ENCODE measurements around the gene UCP3.

UCP3 gene

DNA sequence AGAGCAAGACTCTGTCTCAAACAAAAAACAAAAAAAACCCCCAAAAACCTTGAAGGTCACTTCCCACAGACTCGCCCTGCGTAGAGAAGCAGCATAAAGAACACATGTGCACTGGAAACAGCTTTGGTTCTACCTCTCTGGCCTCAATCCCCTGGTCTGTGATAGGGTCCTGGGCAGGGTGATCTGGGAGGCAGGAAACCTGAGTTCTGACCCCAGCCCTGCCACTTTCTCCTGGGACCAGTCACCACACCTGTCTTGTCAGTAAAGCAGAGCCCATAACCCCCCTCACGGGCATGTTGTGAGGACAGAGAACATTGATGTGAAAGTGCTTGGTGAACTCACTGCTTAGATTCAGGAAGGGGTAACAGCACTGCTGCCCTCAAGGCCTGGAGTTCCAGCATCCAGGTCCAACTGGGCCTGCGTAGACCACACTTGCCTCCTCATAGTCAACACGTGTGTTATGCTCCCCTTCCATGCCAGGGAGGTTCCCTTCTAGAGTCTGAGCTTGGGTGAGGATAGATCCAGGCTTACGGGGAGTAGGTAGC is 37.6 kb downstream of the UCP3 start:
- TF ChIP-seq GATA2 (IDR thresholded peaks at IDR 0.05; ENCODE audit: low read depth, low read length): no peak
- TF ChIP-seq GATA3 (IDR thresholded peaks at IDR 0.05; ENCODE audit: low read depth, low read length): no peak

DNA sequence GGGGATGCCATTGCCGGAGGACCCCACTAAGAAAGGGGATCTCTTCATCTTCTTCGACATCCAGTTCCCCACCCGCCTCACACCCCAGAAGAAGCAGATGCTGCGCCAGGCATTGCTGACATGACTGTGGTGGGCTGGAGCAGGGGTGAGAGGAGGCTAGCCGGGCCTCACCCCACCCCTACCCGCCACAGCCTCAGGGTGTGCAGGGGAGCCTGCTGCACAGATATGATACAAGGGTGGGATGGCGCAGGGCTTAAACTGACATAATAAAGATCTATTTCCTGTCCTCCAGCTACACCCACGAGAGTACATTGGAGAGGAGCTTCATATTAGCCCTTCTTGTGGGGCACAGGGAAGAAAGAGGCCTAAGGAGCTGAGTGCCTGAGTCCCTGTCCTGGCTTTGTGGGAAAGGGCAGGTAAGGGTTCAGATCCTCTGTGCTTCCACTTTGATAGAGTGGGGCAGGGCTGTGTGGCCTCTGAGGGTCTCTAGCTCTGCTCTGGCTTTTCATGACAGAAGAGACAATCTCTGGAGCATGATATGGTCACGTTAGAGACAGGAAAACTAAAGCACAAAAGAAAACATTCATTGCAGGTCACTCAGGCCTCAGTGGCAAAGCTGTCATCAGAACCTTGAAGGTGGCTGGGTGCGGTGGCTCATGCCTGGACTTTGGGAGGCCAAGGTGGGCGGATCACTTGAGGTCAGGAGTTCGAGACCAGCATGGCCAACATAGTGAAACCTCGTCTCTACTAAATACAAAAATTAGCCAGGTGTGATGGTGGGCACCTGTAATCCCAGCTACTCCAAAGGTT is 38.7 kb downstream of the UCP3 start:
- TF ChIP-seq GATA2 (IDR thresholded peaks at IDR 0.05; ENCODE audit: low read depth, low read length) (no peak), GATA3 (IDR thresholded peaks at IDR 0.05; ENCODE audit: low read depth, low read length) (no peak)

DNA sequence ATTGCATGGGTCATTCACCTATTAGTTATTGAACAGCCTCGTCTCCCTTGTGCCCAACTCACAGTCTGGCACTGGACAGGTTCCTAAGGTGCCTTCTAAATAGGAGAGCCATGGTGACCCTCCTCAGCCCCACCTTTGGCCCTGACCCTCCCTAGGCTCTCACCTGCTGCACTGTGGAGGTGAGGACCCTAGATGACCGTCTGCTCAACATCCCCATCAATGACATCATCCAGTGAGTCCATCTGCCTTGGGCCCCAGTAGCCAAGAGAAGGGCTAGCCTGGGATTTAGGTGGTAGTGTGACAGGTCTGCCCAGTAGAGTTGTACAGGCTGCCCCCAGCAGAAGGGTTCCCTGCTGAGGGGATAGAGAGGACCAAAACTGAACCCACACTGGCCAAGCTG is 39.8 kb downstream of the UCP3 start:
- TF ChIP-seq GATA2 (IDR thresholded peaks at IDR 0.05; ENCODE audit: low read depth, low read length) (no peak), GATA3 (IDR thresholded peaks at IDR 0.05; ENCODE audit: low read depth, low read length) (no peak)

DNA sequence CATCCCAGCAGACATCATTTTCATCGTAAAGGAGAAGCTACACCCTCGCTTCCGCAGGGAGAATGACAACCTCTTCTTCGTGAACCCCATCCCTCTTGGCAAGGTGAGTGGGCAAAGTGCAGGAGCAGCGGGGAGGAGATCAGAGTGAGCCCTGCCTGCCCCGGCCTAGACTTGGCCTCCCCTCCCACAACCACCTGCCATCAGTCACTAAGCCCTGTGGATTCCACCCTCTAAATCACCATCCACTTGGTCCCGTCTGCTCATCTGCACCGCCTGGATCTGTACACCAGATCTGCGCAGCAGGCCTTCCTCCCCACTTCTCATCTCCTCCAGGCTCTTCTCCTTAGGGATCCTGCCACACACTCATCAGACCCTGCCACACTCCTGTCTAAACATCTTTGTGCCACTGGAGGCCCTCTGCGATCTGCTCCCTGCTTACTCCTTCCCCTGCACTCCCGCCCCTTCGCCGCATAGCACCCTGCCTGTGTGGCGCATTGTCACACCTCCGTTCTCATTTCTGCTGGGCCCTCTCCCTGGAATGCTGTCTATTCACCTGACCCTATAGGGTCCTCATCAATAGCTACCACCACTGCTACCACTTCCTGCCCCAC is 40.4 kb downstream of the UCP3 start:
- TF ChIP-seq GATA3 (IDR thresholded peaks at IDR 0.05; ENCODE audit: low read depth, low read length): no peak
- no peak for TF ChIP-seq GATA2 (IDR thresholded peaks at IDR 0.05; ENCODE audit: low read depth, low read length)

DNA sequence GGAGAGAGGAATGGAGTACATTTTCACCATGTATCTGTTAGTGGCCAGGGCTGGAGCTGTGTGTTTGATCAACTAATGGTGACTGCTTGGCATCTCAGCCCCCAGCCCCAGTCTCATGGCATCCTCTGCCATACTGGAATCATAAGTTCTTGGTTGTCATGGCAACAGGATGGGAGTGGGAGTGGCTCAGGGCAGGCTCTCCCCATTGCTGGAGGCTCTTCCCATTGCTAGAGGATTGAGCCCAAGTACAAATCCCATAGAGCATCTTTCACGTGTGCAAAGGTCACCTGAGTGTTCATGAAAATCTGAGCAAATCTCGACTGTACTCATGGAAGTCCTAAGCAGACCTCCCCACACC is 43.1 kb downstream of the UCP3 start:
- no peak for TF ChIP-seq GATA3 (IDR thresholded peaks at IDR 0.05; ENCODE audit: low read depth, low read length)
- TF ChIP-seq GATA2 (IDR thresholded peaks at IDR 0.05; ENCODE audit: low read depth, low read length): no peak

DNA sequence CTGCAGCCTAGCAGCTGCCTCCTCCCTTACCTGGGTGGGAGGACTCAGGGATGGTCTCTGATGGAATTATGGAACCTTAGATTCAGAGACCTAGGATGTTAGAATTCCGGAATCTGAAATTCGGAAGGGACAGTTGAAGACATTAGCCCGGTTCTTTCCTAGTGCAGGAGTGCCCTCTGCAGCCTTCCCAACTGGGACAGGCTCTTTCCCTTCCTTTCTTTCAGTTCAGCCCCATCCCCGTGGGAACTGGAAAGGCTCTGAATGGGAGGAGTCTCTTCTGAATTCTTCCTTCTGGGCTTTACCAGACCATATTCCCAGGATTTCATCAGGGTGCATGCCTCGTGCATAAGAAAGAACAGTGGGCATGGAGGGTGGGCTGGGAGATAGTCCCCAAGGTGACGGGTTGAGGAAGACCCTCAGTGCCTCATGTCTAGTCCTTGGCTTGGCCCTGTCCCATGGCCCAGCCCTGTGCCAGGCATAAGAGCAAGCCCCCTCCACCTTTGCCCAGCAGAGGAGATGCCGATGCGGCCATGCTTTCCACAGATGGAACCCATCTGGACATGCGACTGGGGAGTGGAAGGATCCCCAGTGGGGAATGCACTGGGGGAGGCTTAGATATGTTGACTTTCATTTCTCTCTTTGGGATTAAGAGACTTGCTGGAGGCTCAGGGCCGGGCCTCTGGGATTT is 43.7 kb downstream of the UCP3 start:
- TF ChIP-seq GATA2 (IDR thresholded peaks at IDR 0.05; ENCODE audit: low read depth, low read length) (no peak), GATA3 (IDR thresholded peaks at IDR 0.05; ENCODE audit: low read depth, low read length) (no peak)

DNA sequence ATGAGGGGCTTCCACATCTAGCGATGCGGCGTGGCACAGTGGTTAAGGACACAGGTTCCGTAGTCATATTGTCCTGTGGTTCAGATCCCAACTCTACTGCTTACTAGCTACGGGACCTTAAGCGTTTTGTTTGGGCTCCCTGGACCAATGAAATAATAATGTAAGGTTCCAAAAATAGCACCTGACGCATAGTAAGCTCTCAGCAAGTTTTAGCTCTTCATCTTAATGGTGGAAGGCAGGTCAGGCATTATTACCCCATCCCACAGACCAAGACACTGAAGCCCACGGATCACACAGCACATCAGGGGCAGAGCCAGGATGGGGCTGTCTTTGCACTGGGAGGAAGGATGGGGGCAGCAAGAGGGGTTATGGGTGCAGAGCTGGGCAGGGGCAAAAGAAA is 45.0 kb downstream of the UCP3 start:
- no peak for TF ChIP-seq GATA3 (IDR thresholded peaks at IDR 0.05; ENCODE audit: low read depth, low read length)
- TF ChIP-seq GATA2 (IDR thresholded peaks at IDR 0.05; ENCODE audit: low read depth, low read length): no peak

DNA sequence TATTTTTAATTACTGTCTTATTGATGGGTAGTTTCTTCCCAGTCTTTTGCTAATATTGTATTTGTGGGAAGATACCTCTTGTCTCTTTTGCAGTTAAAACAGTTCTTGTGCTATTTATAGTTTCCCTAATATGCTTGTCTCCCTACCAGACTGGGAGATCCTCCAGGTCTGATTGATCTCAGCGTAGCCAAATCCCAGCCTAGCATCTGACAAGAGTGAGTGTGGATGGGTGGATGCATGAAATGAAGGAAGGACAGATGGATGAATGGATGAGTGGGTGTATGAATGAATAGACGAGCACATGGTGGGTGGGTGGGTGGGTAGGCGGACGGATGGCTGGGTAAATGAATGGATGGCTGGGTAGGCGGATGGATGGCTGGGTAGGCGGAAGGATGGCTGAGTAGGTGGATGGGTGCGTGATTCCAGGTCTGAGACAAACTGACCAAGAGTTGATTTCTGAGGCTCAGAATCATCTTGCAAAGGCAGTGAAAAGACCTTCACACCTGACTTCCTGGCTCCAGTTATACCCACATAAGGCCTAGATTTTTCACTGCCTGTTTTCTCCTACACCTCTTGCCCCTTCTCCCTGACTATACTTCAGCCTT is 46.7 kb downstream of the UCP3 start:
- TF ChIP-seq GATA3 (IDR thresholded peaks at IDR 0.05; ENCODE audit: low read depth, low read length): no peak
- TF ChIP-seq GATA2 (IDR thresholded peaks at IDR 0.05; ENCODE audit: low read depth, low read length): no peak

DNA sequence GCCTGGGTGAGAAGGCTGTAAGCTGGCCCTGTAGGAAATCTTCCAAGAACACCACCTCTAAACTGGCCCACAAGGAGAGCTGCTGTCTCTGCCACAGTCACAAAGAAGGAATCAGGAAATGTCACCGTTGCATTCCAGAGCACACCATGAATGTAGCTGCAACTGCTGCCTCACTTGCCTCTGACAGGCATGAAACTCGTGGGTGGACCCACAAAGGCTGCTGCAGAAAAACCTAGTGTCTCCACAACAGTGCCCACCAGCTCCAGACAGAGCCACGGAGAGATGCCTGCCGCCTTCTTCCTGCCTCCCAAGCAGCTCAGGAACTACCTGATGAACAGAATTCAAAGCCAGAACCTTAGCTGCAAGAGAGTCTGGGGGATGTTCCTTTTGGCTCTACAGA is 47.6 kb downstream of the UCP3 start:
- TF ChIP-seq GATA3 (IDR thresholded peaks at IDR 0.05; ENCODE audit: low read depth, low read length): no peak
- no peak for TF ChIP-seq GATA2 (IDR thresholded peaks at IDR 0.05; ENCODE audit: low read depth, low read length)

DNA sequence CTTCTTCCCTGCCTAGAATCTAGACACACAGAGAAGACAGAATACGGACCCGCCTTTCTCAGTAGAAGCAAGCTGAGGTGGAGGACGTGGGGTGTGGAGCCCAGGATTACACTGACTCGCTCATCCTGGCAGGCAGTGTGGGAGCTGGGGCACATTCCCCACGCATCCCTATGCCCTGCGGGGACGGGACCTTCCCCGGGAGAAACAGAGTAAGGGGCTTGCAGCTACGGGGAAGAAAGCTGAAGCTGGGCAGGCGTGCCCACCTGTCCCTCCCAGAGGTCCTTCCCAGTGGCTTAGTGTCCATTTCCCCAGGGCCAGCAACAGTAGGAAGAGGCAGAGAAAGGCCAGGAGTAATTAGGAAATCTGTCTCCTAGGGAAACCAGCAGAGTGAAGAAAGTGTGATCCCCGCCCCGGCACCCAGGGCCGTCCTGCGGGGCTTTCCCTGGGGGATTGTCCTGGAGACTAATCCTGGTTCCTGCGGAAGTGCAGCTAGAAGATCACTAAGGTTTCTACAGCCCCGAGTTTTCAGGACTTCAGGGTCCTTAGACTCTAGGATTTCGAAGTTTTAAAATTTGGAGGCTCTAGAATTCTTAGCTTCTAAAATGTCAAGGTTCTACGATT is 50.3 kb downstream of the UCP3 start:
- TF ChIP-seq GATA3 (IDR thresholded peaks at IDR 0.05; ENCODE audit: low read depth, low read length) (no peak), GATA2 (IDR thresholded peaks at IDR 0.05; ENCODE audit: low read depth, low read length) (no peak)

DNA sequence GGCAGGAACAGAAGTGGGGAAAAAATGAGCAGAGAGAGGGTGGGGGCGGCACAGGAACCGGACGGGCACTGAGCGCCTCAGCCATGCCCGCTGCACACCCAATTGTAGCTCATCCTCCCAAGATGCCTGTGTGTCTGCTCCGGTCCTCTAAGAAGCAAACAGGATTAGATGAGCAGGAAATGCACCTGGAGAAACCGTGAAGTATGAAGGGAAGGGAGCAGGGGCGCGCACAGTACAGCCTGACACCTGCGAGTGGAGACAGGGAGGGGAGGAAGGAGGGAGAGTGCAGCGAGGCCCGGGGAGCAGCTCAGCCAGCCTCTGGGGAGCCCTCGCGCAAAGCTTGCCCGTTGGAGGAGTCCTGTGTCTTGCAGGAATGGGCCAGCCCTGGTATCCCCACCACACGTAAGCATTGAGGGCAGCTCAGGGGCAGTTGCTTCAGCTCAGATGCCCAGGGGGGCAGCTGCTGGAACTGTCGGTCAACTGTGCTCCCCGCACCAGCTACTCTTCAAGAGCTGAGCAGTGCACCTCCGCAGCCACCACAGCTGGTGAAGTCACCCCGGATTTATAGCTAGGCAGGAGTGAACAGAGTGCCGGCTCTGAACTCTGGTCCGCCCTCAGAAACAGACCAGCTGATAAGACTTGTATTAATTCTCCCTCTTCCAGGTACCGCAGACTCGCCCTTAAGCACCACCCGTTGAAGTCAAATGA is 51.1 kb downstream of the UCP3 start:
- no peak for TF ChIP-seq GATA3 (IDR thresholded peaks at IDR 0.05; ENCODE audit: low read depth, low read length)
- no peak for TF ChIP-seq GATA2 (IDR thresholded peaks at IDR 0.05; ENCODE audit: low read depth, low read length)

DNA sequence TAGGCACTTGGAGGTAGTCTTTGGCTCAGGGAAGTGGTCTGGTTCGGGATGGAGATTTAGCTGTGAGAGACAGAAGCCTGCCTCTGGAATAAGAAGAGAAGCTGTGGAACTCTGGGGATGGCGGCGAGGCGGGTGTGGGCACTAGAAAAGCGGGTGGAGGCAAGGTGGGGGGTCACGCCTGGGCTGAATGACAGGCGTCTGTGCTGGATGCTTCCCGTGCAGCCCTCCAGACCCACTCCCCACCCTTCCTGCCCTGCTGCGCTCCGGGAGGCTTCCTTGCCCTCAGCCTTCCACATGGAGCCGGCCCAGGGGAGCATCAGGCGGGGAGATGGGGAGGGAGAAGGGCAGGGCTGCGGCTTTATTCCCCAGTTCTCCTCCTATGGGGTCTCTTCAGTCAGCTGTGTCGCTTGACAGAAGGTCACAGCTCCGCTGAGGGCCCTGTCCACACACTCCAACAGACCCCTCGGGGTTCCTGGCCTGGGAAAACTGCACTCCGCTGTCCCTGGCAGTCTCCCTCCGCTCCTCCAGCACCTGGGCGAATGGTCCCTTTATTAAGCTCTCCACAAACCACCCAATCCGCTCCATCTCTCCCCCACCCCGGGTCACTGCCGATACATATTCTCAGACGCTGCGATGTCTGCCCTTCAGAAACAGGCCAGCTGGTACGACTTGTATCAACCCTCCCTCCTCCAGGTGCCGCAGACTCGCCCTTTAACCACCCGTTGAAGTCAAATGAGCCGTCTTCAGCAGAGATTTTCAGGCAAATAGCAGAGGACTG is 51.8 kb downstream of the UCP3 start:
- no peak for TF ChIP-seq GATA3 (IDR thresholded peaks at IDR 0.05; ENCODE audit: low read depth, low read length)
- no peak for TF ChIP-seq GATA2 (IDR thresholded peaks at IDR 0.05; ENCODE audit: low read depth, low read length)

DNA sequence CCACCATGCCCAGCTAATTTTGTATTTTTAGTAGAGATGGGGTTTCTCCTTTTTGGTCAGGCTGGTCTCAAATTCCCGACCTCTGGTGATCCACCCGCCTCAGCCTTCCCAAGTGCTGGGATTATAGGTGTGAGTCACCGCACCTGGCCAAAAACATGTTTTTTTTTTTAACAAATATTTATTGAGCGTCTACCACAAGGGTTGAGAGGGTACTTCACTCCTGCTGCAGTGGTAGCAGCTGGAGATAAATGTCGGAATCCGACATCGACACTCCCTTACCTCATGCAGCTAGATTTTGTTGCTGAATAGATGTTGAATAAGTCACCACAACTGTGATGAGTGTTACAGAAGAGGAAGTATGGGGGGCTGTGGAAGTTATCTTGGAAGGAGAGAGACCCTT is 57.1 kb downstream of the UCP3 start:
- TF ChIP-seq GATA2 (IDR thresholded peaks at IDR 0.05; ENCODE audit: low read depth, low read length) (no peak), GATA3 (IDR thresholded peaks at IDR 0.05; ENCODE audit: low read depth, low read length) (no peak)

Measured in SH-SY5Y (cell line).